HG03139 (cell line): Measurements from ENCODE around the gene ERC1.

Experiments used
- ATAC-seq: cut with Tn5 transposase; IDR thresholded peaks from one replicate; pipeline ENCODE4 v1.9.1; 2021; ENCODE audit not compliant: unreplicated experiment

The ERC1 gene

GRCh38 chr12:1467710-1468109, 476.7 kb downstream of the ERC1 start:
- ATAC-seq, result no peak

GRCh38 chr12:1469070-1469469, 478.0 kb downstream of the ERC1 start:
- no peak for ATAC-seq

- no peak for ATAC-seq
Measured at GRCh38 chr12:1470051-1470450, 479.0 kb downstream of the ERC1 start.

GRCh38 chr12:1471224-1471623, 480.2 kb downstream of the ERC1 start:
- ATAC-seq, result no peak

DNA sequence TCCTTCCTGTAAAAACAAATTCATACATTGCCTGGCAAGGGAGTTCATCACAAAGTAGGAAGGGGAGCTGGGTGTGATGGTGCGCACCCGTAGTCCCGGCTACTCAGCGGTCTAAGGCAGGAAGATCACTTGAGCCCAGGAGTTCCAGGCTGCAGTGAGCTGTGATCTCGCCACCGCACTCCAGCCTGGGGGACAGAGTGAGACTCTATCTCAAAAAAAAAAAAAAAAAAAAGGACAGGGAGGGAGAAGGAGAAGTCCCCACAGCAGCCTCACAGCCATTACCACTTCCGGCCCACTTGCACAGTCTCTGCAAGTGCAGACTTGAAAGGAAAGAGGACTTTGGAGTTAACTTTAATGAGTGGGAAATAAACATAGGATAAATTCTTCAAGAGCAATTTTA, 482.4 kb downstream of the ERC1 start:
- ATAC-seq, result no peak

- no peak for ATAC-seq
Measured at GRCh38 chr12:1474041-1474573, 483.1 kb downstream of the ERC1 start.

DNA sequence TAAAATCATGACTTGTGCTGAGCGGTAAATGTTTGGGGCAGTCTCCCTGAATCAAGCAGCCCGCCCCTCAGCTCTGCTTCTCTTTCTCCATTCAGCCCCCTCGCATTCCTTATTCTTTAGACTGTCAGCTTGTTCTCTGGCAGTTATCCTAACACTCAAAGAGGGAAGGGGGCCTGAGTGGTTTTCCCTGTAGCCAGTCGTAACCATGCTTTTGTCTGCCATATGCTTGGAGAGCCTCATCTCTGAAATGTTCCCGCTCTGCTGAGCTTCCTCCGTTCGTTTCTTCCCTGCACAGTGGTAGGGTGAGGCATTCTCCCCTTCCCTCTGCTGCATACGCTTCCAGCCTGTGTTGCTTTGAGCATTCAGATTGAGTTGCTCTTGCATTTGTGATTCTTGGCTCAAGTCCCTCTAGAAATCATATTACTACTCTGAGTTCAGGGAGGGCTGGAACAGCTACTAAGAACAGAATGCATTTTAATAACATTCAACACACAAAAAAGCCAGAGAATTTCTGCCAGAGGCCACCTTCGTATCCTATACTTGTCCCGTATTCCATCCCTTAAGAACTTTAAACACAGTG, 483.6 kb downstream of the ERC1 start:
- no peak for ATAC-seq

GRCh38 chr12:1479645-1480044, 488.6 kb downstream of the ERC1 start:
- no peak for ATAC-seq

DNA sequence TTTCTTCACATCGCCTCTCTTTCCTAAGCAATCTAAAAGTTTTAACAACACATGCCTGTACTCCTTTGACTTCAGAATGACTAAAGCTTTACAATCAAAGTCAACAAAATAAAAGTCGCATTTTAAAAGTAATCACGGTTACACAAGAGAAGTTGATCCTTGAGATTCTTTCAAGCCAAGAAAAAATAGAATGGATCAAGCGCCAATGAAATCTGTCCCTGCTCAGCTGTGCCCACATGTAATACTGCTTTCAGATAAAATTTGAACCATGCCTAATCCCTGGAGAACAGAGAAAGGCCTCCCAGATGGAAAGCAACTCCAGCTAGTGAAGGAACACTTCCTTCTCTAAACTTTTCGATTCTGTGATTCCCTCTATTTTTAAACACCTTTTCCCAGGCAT, 490.3 kb downstream of the ERC1 start:
- ATAC-seq, result no peak

GRCh38 chr12:1481906-1482305, 490.9 kb downstream of the ERC1 start:
- ATAC-seq, result no peak

DNA sequence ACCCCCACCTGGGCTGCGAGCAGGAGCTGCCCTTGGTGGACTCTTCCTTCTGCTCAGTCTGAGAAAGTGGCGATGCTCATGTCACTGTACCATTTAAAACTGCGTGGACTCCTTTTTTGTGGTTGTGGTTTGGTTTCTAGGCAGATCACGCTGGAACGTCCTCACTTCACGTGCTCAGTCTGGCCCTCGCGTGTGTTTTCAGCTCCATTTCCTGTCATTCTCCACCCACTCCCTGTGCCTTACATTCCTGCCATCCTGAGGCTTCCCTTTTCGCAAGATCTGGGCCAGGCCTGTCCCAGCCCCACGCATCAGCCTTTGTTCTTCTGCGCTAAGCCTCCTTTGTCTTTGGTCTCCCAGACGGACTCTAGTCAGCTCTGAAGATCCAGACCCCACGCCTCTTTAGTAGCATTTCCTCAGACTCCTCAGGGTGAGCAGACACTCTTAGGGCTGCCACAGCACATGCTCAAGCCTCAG, 497.9 kb downstream of the ERC1 start:
- ATAC-seq, result no peak

GRCh38 chr12:1491983-1492697, 501.1 kb downstream of the ERC1 start:
- no peak for ATAC-seq

- no peak for ATAC-seq
Measured at GRCh38 chr12:1493781-1494565, 502.9 kb downstream of the ERC1 start.

- no peak for ATAC-seq
Measured at GRCh38 chr12:1494856-1495255, 503.8 kb downstream of the ERC1 start.

- ATAC-seq, result no peak
Measured at GRCh38 chr12:1496162-1496900, 505.3 kb downstream of the ERC1 start.

DNA sequence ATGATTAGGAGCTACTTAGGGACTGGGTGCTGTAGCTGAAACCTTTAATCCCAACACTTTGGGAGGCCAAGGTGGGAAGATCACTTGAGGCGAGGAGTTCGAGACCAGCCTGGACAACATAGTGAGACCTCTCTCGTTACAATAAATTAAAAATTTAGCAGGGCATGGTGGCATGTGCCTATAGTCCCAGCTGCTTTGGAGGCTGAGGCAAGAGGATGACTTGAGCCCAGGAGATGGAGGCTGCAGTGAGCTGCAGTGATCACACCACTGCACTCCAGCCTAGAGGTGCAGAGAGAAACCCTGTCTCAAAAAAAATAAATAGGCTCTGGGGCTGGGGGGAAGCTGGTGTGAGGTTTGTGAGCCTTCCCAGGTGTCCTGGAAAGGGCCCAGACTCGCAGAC, 506.1 kb downstream of the ERC1 start:
- no peak for ATAC-seq

DNA sequence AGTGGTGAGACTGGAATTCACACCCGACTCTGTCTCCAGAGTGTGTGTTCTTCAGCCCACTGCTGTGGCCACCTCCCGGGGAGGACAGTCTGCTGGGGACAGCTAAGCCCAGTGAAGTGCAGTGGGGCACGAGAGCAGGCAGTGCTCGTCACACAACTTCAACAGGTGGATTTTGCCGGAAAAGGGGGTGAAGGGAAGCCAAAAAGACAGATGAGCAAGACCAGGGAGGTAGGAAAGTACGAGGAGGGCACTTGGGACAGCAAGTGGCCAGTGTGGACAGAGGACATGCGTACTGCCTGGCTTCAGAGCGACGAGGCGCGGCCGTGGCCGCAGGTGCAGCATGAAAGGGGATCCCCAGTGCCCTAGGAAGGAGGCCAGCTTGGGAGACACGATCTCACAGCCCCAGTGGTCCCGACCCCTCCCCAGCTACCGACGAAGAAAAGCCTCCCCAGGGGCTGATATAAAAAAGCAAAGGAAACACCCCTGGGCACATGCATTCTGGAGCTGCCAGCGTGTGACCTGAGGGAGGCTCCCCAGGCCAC, 507.2 kb downstream of the ERC1 start:
- ATAC-seq, result no peak

DNA sequence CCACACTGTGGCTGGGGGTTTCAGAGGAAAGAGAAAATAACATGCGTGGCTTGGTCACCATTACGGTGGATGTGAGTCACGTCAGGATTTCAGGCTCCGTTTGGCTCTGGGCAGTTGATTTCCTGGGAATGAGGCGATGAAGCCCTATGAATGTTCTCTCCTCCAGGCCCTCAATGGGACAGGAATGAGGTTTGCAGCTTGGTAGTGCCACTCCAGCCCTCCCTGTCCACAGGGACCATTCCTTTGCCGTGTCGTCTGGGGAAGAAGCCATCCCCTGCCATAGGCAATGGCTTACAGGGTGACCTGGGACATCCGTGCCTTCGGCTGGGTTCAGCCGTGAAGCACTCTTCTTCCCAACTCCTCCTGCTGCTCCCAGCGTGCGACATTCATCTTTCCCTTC, 508.3 kb downstream of the ERC1 start:
- ATAC-seq, result no peak

DNA sequence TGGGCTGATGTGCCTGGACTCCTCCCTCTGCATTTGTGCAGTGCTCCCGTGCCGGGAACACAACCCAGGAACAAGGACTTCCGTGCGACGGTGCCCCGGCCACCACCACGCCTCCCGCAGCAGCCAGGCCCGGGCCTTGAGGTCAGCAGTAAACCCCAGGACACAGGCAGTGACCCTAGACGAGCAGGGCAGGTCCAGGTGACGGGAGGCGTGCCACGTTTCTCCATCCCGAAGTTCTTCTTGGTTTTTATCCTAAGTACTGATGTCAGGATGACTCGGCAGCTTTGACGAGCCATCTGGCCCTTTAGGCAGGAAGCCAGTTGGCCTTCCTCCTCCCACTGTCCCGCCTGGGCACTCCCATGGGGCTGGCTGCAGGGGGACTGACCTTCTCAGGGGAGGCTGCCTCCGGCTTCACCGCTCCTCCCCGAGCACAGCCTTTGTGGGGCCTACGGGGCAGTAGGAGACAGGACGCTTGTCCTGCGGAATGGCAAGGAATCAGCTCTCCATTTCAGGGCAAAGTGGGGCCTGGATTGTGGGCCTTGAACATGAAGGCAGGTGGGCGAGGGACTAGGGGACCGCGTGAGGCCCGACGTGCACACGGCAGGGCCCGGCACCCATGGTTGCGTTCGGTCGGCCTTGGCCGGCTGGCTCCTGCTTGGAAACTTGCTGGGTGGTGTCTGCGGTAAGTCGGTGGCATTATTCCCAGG, 509.2 kb downstream of the ERC1 start:
- ATAC-seq, result no peak

DNA sequence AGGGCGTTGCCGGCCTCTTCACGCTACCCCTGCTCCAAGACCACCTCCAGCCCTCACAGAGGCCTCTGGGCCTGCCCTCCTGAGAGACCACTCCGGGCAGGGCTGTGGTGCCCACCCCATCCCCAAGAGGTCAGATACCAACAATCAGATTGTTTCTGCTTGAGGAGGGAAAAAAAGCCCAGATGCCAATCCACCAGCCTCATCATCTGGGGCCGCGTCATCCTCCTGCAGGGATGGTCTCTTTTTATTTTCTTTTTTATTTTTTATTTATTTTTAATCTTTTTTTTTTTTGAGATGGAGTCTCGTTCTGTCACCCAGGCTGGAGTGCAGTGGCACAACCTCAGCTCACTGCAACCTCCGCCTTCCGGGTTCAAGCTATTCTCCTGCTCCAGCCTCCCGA, 510.0 kb downstream of the ERC1 start:
- ATAC-seq, result no peak
